GM19438 (cell line): ENCODE data around the gene DGCR2.
"Not testable (repeated sequence)": the region's sequence is repeated elsewhere in the genome, so short reads cannot be mapped to it uniquely, and the experiment has no call there.

Experiments used
- ATAC-seq: cut with Tn5 transposase; IDR thresholded peaks from one replicate; pipeline ENCODE4 v1.9.1; 2021; ENCODE audit warnings: low read depth; ENCODE audit not compliant: unreplicated experiment

DGCR2 gene

GRCh38 chr22:18991821-18992442 lies 130.3 kb downstream of the DGCR2 start:
- ATAC-seq = no peak

- ATAC-seq = no peak
Observed at GRCh38 chr22:18991138-18991432, 131.1 kb downstream of the DGCR2 start.

DNA sequence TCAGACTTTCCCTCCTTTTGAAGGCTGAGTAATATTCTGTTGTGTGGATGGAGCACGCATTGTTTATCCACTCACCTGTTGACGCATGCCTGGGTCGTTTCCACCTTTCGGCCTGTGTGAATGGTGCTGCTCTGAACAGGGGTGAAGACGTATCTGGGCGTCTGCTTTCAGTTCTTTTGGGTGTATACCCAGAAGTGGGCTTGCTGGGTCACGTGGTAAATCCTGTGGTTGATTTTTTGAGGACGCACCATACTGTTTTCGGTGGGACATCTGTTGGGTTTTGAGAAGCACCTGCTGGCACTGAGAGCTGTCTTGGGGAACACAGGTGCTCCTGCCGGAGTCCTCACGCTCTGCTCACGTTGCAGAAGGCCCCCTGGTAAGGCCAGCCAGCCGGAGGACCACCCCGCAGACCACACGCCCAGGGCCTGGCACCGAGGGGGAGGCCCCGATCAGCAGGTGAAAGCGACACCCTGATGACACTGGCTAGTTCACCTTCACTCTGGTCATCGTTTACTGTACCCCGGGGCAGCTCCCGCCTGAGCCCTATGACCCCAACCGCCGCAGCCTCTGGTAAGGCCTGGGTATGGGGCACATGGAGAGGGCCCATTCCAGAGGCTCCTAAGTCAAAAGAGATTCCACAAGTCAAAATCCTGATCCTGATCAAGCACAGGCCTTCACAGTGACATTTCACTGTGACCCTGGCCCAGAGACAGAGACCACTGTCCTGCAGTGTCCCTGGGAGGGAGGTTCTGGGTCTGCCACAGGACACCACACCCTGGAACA lies 131.7 kb downstream of the DGCR2 start:
- ATAC-seq = no peak

- no peak for ATAC-seq
Observed at GRCh38 chr22:18988958-18989357, 133.3 kb downstream of the DGCR2 start.

DNA sequence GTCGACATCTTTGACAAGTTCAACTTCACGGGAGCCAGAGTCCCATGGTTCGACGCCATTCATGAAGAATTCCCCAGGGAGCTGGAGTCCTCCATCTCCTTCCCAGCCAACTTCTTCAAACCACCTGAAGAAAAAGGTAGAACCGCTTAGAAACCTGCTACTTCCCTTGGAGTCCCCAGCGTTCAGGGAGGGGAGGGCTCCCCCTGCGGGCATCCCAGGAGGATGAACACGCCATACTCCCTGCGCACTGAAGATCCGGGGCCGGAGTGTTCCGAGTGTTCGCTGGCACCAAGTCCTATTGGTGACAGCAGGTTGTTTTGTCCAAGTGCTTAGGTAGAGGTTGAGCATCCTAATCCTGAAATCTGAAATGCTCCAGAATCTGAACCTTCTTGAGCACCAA lies 134.4 kb downstream of the DGCR2 start:
- ATAC-seq = no peak

- ATAC-seq = not testable (repeated sequence)
Observed at GRCh38 chr22:18987114-18987513, 135.1 kb downstream of the DGCR2 start.
